ENCODE measurements around the gene PTPN7.

GRCh38 chr1:202124142-202124541 is 36.3 kb downstream of the PTPN7 start:
- TF ChIP-seq CTCF (conservative IDR thresholded peaks at IDR 0.05) (no peak), EZH2 (IDR thresholded peaks at IDR 0.05; ENCODE audit: low read depth) (no peak)
